HG02642 (cell line): ENCODE data around the gene PLXNA4.

Experiments used
- ATAC-seq: cut with Tn5 transposase; IDR thresholded peaks from one replicate; pipeline ENCODE4 v1.9.1; 2021; ENCODE audit warnings: mild to moderate bottlenecking; ENCODE audit not compliant: unreplicated experiment, poor library complexity

PLXNA4 gene

DNA sequence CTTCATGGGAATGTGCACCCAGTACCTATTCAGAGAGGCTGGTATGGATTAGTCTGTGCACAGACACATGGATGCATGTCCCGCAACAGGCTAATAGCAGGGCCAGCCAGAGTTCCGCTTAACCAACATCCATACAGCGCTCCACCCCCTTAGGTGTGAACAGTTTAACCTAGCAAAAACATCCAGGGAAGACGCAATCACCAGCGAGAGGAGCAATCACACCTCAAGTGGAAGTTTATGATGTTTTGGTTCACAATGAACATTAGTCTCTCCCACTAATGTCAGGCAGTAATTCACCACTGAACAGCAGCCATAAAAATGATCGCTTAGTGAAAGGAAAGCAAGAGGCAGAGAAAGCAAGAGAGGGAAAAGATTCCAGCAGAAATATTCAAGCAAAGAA lies 91.1 kb downstream of the PLXNA4 start:
- ATAC-seq = no peak

DNA sequence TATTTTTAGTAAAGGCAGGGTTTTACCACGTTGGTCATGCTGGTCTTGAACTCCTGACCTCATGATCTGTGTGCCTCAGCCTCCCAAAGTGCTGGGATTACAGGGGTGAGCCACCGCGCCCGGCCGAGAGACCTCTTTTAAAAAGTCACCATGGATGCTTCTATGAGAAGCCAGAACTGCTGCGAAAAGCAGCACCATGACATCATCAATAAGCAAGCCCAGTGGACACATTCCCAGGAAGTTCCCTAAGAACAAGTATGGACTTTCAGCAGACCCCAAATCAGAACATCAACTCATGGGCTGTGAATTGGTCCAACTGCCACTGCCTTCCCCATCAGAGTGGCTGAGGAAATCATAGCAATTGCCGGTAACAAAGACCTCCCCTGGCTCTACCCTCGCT lies 93.4 kb downstream of the PLXNA4 start:
- no peak for ATAC-seq

DNA sequence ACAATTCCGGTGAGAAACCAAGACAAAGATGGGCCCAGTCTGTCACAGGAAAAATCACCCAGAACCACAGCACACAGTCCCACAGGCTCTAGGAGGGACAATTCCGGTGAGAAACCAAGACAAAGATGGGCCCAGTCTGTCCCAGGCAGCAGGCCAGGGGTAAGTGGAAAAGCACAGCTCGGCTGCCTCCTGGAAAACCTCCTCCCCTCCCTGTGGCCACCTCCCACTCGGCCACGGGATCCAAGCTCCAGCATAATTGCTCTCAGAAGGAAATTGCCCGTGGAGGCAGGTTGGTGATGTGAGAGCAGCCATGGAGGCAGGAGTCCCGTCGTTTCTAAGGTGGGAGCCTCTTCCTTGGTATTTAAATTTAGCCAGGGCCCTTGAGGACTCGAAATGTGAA lies 95.7 kb downstream of the PLXNA4 start:
- ATAC-seq = no peak

DNA sequence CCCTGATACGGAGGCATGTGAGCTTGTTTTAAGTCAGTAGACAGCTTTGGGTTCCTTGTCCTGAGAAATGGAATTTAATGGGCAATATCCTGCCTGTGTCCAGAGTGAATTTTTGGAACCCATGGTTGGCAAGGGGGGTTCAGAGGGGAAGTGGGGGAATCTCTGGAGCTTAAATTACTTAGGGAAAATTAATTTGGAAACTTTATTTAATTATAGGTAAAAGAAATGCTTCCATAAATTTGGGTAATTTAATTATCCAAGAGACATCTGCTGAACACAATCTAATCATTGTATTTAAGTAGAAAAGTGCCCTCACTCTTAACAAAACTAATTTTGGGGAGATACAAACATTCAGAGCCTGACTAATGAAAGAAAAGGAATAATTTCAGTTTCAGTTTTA lies 99.7 kb downstream of the PLXNA4 start:
- no peak for ATAC-seq

DNA sequence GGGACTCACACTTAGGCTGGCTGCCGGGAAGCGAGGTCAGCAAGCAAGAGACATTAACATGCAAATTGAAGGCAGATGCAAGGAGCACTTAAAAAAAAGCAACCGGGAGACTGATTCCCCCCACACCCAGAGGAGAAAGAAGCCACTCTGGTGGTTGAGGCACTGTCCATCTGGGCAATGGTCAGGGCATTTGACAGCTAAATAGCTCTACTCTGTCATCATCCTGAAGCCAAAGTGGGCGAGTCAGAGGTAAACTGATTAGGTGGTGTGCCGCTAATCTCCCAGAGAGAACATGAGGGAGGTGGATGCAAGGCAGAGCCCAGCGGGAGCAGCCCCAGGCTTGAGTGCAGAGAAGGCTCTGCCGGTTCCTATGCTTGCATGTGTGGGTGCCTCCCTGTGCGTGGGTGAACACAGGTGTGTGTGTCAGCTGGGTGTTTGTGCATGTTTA lies 100.6 kb downstream of the PLXNA4 start:
- no peak for ATAC-seq

DNA sequence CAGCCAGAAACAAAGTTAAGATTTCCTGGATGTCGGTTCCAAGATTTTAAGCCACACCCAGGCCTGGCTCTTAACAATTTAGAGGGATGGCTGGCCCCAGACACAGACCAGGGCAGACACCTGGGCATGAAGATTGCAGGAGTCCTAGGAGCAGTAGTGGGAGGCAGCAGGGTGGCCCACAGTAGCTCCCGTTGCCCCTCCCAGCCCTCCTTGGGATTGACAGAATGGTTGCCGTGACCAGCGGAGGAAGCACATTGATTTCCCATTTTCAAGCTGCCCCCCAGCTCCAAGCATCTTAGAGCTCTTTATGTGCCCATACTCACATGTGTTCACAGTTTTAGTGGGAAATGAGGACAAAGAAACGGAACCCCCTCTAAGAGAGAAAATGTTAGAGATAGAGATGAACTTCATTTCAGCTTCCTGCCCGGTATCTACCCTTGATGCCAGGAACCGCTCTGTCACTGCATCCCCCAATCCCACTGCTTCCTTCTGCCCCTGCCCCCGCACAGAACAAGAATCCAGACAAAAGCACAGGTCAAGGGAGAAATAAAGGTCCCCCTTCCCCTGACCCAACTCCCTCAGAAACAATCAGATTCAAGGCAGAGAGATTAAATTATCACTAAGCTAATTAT lies 101.1 kb downstream of the PLXNA4 start:
- ATAC-seq = no peak

DNA sequence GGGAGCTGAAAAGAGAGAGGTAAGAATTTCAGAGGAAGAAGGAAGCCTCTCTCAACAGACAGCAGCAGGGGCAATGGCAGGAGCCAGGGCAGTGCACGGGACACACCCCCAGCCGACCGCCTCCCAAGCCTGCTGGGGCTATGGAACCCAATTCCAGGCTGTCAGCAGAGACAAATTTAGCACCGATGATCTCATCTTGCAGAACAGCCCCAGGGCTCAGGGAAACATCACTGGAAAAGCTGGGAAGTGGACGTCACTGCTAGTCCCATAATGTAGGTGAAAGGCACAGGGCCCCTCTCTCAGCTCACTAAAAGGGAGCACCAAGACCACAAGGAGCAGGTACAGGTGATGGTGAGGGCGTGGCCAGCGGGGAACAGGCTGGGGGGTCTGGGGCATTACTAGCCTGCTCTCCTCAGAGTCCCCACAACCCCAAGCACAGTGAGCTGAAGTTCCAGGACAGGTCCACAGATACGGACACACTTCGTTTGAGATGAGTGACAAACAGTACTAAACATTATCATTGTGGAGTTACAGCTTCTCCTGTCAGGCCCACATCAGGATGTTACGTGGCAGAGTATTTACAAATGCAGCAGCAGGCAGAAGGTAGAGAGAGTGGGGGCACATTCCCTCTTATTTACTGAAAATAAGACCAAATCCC lies 103.7 kb downstream of the PLXNA4 start:
- ATAC-seq = no peak

DNA sequence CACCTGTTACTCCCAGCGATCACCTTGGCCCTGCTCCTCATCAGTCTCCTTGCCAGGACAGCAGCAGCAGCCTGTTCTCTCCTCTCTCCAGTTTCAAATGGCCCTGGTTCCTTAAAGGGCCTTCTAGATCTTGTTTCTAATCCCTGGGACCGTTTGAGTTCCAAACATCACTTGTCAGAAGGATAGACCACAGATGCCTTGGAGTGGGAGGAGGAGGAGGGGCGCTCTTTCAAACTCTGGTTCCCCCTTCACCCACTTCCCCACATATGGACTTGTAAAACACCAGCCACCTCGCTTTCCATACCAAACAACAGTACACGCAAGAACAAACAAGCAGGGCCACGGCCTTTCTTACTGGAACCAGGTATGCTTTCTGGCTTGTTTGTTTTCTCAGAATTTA lies 104.8 kb downstream of the PLXNA4 start:
- no peak for ATAC-seq

DNA sequence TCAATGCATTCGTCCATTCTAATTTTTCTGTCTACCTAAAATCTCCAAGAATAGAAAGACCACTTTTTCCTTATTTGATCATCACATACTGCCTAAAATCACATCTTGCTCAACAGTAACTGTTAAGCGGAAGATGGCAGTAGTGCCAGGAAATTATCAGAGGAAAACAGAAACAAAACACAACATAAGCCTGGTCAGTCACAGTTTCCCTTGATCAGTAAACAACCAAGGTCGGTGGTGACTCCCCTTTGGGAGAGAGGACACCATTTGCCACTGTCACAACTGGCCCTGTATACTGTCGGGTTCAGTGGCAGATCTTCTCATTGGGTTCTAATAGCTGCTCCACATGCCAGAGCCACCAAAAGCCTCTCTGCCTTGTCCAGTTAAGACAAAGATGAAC lies 106.6 kb downstream of the PLXNA4 start:
- ATAC-seq = no peak

DNA sequence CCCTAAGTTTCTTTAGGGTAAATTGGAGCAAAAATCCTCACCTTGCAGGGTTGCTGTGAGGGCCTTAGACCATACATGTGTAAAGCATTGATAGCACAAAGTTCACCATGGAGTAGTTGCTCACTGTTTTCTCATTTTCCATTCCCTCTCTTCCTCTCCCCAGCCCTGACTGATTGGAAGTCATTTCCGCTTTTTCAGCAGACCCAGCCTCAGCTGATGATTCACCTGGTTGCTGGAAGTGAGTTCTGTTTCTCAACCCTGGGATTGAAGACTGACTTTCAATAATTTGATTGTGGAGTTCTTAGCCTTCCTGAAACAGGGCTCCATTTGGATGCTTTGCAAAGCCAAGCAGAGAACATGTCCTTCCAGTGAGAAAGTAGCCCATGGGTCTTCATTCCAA lies 107.0 kb downstream of the PLXNA4 start:
- ATAC-seq = no peak

DNA sequence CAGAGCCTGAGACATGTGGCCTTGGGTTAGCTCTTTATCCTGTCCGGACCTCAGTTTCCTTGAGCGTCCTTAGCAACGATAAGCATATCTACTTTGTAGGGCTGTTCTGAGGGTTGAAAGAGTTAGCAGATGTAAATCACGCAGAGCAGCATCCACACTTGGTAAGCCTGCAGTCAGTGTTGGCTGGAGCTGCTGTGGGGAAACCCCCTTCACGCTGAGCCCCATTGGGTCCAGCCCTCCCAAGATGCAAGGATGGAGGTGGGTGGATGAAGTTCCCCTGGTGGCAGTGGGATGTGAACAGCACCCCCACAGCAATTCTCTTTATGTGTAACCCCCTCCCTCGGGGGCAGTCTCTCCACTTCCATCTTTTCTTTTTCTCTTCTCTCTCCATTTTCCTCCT lies 109.9 kb downstream of the PLXNA4 start:
- no peak for ATAC-seq

DNA sequence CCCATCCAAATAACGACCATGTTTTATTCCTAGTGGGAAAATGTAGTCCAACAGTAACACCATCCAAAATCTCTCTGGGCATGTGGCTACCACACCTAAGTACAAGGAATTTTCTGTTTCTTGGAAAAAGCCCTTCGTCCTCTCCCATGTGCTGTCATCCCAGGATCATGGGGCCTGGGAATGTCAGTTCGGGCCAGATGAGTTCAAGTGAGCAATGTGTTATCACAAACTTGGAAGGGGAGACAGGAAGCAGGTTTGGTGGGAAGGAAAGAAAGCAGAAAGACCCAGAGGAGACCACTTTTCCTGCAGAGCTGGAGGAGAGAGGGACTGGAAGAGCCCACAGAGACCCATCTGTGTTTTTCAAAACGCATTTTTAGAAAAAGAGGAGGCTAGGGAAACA lies 110.8 kb downstream of the PLXNA4 start:
- no peak for ATAC-seq

DNA sequence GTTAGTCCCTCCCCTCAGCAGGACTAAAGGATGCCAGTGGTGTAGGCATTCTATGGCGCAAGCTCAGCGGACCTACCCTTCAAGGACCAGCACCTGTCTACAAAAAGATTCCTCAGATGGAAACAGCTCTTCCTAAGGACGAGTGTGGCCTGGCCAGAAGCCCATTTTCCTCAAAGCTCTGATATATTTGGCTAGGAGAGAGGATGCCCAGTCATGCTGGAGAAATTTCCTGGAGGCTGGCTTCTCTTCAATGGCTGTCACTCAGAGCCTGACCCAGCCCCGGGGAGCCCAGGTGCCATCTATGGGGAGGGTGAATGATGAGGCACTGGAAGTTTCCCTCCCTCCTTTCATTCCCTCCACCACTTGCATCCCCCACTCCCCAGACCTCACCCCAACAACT lies 111.5 kb downstream of the PLXNA4 start:
- no peak for ATAC-seq

DNA sequence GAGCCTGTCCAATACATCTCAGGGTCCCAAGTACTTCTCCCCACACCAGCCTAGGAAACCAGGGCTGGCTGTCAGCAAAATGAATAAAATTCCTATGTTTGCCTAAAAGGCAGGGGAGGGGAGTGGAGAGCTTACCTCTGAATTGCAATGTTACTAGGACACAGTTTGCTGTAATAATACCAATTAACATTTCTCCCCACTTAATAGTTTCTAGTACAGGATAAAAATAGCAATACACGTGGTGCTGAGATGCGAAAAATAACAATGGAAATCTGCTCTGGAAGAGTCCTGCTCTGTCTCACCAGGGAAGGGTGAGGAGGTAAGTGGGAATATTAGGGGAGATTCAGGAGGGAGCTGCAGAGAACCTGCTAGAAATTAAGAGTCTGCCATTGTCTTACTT lies 112.3 kb downstream of the PLXNA4 start:
- no peak for ATAC-seq

DNA sequence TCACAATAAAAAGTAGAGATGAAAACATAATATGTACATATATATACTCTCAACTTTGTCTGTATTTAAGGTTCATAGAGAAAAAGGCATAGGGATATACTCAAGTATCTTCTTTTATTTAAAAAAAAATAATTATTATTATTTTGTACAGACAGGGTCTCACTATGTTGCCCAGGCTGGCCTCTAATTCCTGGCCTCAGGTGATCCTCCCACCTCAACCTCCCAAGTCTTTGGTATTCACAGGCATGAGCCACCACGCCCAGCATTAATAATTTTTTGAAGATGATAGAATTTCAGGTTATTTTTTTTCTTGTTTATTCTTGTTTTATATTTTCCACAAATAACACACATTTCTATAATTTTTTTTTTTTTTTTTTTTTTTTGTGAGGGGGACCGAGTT lies 113.8 kb downstream of the PLXNA4 start:
- ATAC-seq = no peak

DNA sequence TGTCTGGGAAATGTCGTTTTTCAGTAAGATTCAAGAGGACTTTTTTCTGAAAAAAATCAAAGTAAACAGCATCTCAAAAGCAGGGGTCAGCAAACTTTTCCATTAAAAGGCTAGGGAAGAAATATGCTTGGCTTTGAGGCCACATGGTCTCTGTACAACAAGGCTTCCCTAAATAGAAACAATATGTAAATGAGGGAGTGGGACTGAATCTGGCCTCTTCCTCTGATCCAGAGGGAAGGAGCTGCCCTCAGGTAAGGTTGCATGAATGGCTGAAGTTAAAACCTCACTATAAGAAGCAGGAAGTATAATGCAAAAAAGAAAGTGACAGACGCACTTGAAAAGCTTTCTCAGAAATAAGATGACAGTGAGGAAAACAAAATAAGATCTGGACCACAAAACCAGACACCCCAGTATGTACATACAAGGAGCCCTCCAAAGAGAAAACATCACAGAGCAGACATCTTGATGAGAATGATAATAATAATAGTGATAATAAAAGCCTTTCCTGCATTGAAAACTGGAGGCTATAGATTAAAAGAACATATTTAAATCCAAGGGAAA lies 115.2 kb downstream of the PLXNA4 start:
- ATAC-seq = no peak

DNA sequence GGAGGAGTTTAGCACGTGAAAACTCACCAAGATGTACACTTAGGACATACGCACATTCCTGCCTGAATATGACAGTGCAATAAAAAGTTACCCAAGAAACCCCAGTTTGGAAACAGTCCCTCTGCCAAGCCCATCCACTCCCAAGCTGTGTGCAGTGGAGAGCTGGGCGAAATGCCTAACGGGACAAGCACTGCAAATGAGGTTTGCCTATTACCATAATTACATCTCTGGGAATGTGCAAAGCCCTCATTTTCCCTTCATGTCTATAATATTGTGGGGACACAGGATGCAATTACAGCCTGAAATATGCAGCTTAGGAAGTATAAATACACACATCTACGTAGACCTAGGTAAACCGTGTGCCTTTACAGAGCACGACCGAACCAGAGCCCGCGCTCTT lies 117.5 kb downstream of the PLXNA4 start:
- no peak for ATAC-seq

DNA sequence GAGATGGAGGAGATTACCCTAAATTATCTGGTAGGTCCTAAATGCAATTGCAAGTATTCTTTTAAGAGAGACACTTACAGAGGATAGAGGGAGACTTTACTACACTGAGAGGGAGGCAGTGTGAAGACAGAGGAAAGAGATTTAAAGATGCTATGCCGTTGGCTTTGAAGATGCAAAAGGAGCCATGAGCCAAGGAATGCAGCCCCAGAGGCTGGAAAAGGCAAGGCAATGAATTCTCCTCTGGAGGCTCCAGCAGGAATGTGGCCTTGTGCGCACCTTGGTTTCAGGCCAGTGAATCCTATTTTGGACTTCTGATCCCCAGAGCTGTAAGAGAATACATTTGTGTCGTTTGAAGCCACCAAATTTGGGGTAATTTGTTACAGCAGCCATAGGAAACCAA lies 118.6 kb downstream of the PLXNA4 start:
- no peak for ATAC-seq

DNA sequence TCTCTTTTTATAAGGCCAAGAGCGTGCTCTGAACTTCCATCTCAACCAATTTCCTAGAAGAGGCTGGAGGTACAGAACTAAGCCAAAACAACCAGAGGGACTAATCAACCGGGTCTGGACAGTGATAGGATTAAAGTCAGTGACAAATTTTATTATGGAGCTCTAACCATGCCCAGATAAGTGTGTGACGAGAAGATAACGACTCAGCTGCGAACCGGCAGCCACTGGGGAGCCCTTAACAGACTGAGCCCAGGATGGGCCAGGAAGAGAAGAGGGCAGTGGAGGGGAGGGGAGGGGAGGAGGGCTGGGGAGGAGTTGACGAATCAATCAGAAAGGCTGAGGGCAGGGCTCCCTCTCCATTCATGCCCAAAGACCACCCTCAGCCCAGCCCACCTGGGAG lies 119.9 kb downstream of the PLXNA4 start:
- ATAC-seq = no peak

DNA sequence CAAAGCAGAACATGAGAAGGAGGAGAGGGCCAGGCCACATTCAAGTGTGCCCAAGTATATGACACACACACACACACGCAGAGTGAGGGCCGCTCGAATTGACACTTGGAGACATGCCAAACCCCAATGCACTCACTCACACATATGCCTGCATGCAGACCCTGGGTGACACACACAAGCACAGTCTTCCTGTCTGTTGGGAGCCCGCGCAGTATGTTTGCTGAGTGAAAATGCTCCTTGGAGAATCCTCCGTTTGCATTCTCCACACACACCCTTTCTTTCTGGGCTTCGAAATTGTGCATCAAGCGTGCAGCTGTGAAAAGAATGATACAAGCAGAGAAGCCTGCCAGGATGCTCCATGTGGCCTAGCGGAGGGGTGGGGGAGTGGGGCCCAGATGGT lies 120.9 kb downstream of the PLXNA4 start:
- ATAC-seq = no peak

DNA sequence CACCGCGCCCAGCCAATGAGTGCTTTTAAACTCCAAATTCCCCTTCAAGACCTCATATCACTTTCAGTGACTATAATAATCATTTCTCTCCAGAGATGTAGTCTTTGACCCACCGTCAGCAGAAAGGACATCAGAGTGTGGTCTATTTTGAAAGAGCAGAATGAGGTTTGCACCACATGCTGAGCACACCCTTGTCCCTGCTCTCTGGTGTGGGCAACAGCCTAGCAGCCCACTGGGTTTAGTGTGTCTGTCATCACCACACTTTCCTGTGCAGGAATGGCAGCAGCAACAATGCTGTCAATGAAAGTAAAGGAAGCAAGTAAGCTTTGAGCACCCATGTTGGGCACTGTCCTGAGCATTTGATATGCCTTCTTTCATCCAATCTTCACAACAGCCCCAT lies 122.4 kb downstream of the PLXNA4 start:
- no peak for ATAC-seq

DNA sequence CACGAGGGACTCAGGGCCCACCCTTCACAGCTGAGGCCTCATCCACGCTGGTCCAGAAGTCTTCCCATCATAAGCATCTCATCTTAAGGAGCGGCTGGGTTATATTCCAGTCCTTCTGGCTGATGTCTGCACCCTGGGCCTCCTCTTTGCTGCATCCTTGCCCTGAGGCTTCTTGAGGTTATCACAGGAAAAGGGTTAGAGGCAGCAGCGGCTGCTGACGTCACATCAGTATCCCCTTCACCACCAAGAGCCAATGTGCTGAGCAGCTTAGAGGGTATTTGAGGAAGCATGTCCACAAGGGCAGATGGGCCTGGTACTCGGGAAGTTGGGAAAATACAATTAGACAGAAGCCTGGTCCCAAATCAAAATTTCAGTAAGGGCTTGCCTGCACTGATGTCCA lies 125.1 kb downstream of the PLXNA4 start:
- ATAC-seq = no peak
